H1 (cell line): ENCODE results near the gene PPP1R12B. TPM values are rescaled to one million over a fixed set of nuclear protein-coding genes. Genes with fewer than 3 reads are reported as not detected.

Source experiments
- CTCF ChIA-PET: fragments of 300-600 bp; sonication (Branson Sonifier 250); formaldehyde crosslinking; loops from one replicate; lab custom pipeline; 2021; ENCODE audit not compliant: partially characterized antibody; lab: Charles Lee
- POLR2A ChIA-PET: fragments of 300-600 bp; sonication (Branson Sonifier 250); formaldehyde crosslinking; loops from one replicate; lab custom pipeline; 2021; ENCODE audit warnings: inconsistent platforms; ENCODE audit not compliant: partially characterized antibody; lab: Charles Lee
- DNase-seq, 2 experiments: peaks; one replicate each; pipeline versions ENCODE4 v3.0.0 to v3.0.0-alpha.2; 2010 to 2022; ENCODE audit warnings: low spot score in 2 of 2, low read depth in 1 of 2, mixed read lengths in 1 of 2
- FAIRE-seq: peaks from 2 replicates; lab custom pipeline; 2011; peaks lifted over from hg19 to GRCh38; lab: Jason Lieb, UNC
- H2AFZ ChIP-seq: 2 replicates; pipeline ENCODE4 v1.8.1; 2012; ENCODE audit warnings: low read length, inconsistent platforms
- H2AK5ac ChIP-seq: 2 replicates; pipeline ENCODE4 v1.6.1; 2013; ENCODE audit warnings: low read depth, low read length
- H2BK120ac ChIP-seq: replicated peaks from 2 replicates; pipeline ENCODE3; 2013; ENCODE audit warnings: low read depth, low read length, inconsistent platforms
- H2BK12ac ChIP-seq: 2 replicates; pipeline ENCODE4 v1.6.1; 2013; ENCODE audit warnings: low read depth, low read length
- H2BK15ac ChIP-seq: 2 replicates; pipeline ENCODE4 v1.6.1; 2013; ENCODE audit warnings: low read length
- H2BK20ac ChIP-seq: 2 replicates; pipeline ENCODE4 v1.6.1; 2013; ENCODE audit warnings: low read length
- H2BK5ac ChIP-seq: 2 replicates; pipeline ENCODE4 v1.6.1; 2013; ENCODE audit warnings: low read depth, low read length
- H3K14ac ChIP-seq: 2 replicates; pipeline ENCODE4 v1.6.1; 2013; ENCODE audit warnings: inconsistent platforms; ENCODE audit not compliant: insufficient read length
- H3K18ac ChIP-seq: 2 replicates; pipeline ENCODE4 v1.6.1; 2013; ENCODE audit warnings: low read length; ENCODE audit errors: extremely low read depth
- H3K23ac ChIP-seq: 2 replicates; pipeline ENCODE4 v1.6.1; 2013; ENCODE audit warnings: inconsistent platforms; ENCODE audit not compliant: insufficient read length
- H3K23me2 ChIP-seq: 2 replicates; pipeline ENCODE4 v1.6.1; 2013; ENCODE audit warnings: low read depth, low read length
- H3K27ac ChIP-seq: 2 replicates; pipeline ENCODE4 v1.6.1; 2011; ENCODE audit warnings: low read depth, low read length, inconsistent platforms
- H3K27me3 ChIP-seq, 4 experiments: replicated peaks in 1 of 4; 1 replicate in 1 of 4; 2 replicates in 3 of 4; pipeline versions ENCODE4 v1.6.1 to v1.8.1; 2011 to 2013; ENCODE audit warnings: low read length in 3 of 4, mild to moderate bottlenecking in 3 of 4, inconsistent platforms in 2 of 4, mixed read lengths in 2 of 4, moderate library complexity in 1 of 4; ENCODE audit not compliant: control insufficient read depth in 3 of 4, insufficient read depth in 3 of 4; ENCODE audit errors: extremely low read depth in 1 of 4
- H3K36me3 ChIP-seq, 4 experiments: 2 replicates each; pipeline versions ENCODE4 v1.6.1 to v1.8.1; 2011 to 2013; ENCODE audit warnings: mild to moderate bottlenecking in 4 of 4, low read length in 3 of 4, moderate library complexity in 2 of 4, control low read depth in 1 of 4, inconsistent platforms in 1 of 4; ENCODE audit not compliant: insufficient read depth in 4 of 4, control insufficient read depth in 2 of 4
- H3K4ac ChIP-seq: replicated peaks from 2 replicates; pipeline ENCODE3; 2013; ENCODE audit warnings: low read length, low read depth, mixed read lengths, inconsistent platforms; ENCODE audit not compliant: insufficient read length
- H3K4me1 ChIP-seq, 4 experiments: replicated peaks in 1 of 4; 1 replicate in 1 of 4; 2 replicates in 3 of 4; pipeline versions ENCODE4 v1.6.1 to v1.8.1; 2011 to 2013; ENCODE audit warnings: low read length in 3 of 4, inconsistent platforms in 2 of 4, mixed read lengths in 1 of 4; ENCODE audit not compliant: insufficient read depth in 4 of 4, control insufficient read depth in 3 of 4
- H3K4me2 ChIP-seq, 2 experiments: 2 replicates each; pipeline versions ENCODE4 v1.6.1 to v1.8.1; 2011 to 2013; ENCODE audit warnings: low read depth in 2 of 2, low read length in 2 of 2, control low read depth in 1 of 2, inconsistent platforms in 1 of 2, mild to moderate bottlenecking in 1 of 2; ENCODE audit not compliant: insufficient read depth in 1 of 2
- H3K4me3 ChIP-seq, 4 experiments: fragments of 200-600, 300-600 bp in 1 of 4; sonication (generic), shearing (Covaris generic), sonication (Bioruptor Twin) in 1 of 4; 2 replicates each; pipeline versions ENCODE4 v1.5.1 to v1.8.1; 2011 to 2016; ENCODE audit warnings: low read length in 4 of 4, low read depth in 3 of 4, control low read depth in 2 of 4, inconsistent platforms in 2 of 4, mild to moderate bottlenecking in 2 of 4, mixed read lengths in 1 of 4, moderate library complexity in 1 of 4; ENCODE audit not compliant: insufficient read depth in 2 of 4; ENCODE audit errors: extremely low read depth in 1 of 4
- H3K56ac ChIP-seq: replicated peaks from 2 replicates; pipeline ENCODE3; 2013; ENCODE audit warnings: low read depth, mild to moderate bottlenecking, mixed read lengths, low read length, inconsistent platforms; ENCODE audit not compliant: insufficient read length
- H3K79me1 ChIP-seq: 2 replicates; pipeline ENCODE4 v1.6.1; 2013; ENCODE audit warnings: low read depth, low read length, control low read depth
- H3K79me2 ChIP-seq, 2 experiments: 2 replicates each; pipeline versions ENCODE4 v1.6.1 to v1.8.1; 2012 to 2013; ENCODE audit warnings: low read length in 2 of 2, mild to moderate bottlenecking in 2 of 2, inconsistent platforms in 1 of 2; ENCODE audit not compliant: insufficient read depth in 2 of 2, control insufficient read depth in 1 of 2
- H3K9ac ChIP-seq, 4 experiments: replicated peaks in 1 of 4; 1 replicate in 1 of 4; 2 replicates in 3 of 4; pipeline versions ENCODE4 v1.6.1 to v1.8.1; 2011 to 2013; ENCODE audit warnings: low read depth in 3 of 4, low read length in 3 of 4, control low read depth in 2 of 4, mild to moderate bottlenecking in 2 of 4, moderate library complexity in 2 of 4, inconsistent platforms in 1 of 4; ENCODE audit errors: extremely low read depth in 1 of 4
- H3K9me3 ChIP-seq, 2 experiments: 2 replicates each; pipeline versions ENCODE4 v1.6.1 to v1.8.1; 2012 to 2013; ENCODE audit warnings: mild to moderate bottlenecking in 2 of 2, moderate library complexity in 2 of 2, control low read depth in 1 of 2, inconsistent platforms in 1 of 2, low read depth in 1 of 2, low read length in 1 of 2, mixed read lengths in 1 of 2; ENCODE audit not compliant: insufficient read depth in 2 of 2
- H4K20me1 ChIP-seq, 2 experiments: replicated peaks in 1 of 2; 2 replicates each; pipeline versions ENCODE3 to v1.8.1; 2011 to 2013; ENCODE audit warnings: inconsistent platforms in 2 of 2, low read length in 2 of 2, mild to moderate bottlenecking in 1 of 2; ENCODE audit not compliant: insufficient read depth in 2 of 2, control insufficient read depth in 1 of 2
- H4K5ac ChIP-seq: 2 replicates; pipeline ENCODE4 v1.6.1; 2013; ENCODE audit warnings: low read length, low read depth, mixed read lengths, inconsistent platforms; ENCODE audit not compliant: insufficient read length
- H4K8ac ChIP-seq: 2 replicates; pipeline ENCODE4 v1.8.0; 2013; ENCODE audit warnings: mild to moderate bottlenecking, moderate library complexity, low read length, inconsistent platforms; ENCODE audit not compliant: insufficient read depth; ENCODE audit errors: extremely low read depth
- H4K91ac ChIP-seq: replicated peaks from 2 replicates; pipeline ENCODE3; 2013; ENCODE audit warnings: low read length, mixed read lengths, inconsistent platforms; ENCODE audit not compliant: insufficient read length
- GABPA ChIP-seq: IDR thresholded peaks from 2 replicates; pipeline ENCODE4 v1.6.1; 2011; ENCODE audit warnings: mild to moderate bottlenecking, low read length, moderate library complexity, borderline replicate concordance; ENCODE audit not compliant: insufficient read depth
- SIX5 ChIP-seq: IDR thresholded peaks from 2 replicates; pipeline ENCODE4 v1.6.1; 2011; ENCODE audit warnings: mild to moderate bottlenecking, low read depth, low read length
- WGBS, 2 experiments: shearing (Covaris generic) in 1 of 2; methylation state at CpG; one replicate each; pipeline versions ENCODE4 v1.1.6 to v1.1.7; 2013 to 2015; ENCODE audit warnings: low lambda C conversion rate in 2 of 2, mixed read lengths in 2 of 2, inconsistent platforms in 1 of 2, low coverage in 1 of 2, missing lambda C conversion rate in 1 of 2; ENCODE audit not compliant: insufficient replicate concordance in 2 of 2, insufficient coverage in 1 of 2, insufficient read length in 1 of 2; ENCODE audit errors: extremely low coverage in 1 of 2, missing lambda C conversion rate in 1 of 2; 5-methylcytosine and 5-hydroxymethylcytosine counted together
- polyA plus RNA-seq, 7 experiments: library from polyadenylated mRNA; depleted of rRNA in 3 of 7; stranded (reverse) in 5 of 7; unstranded in 2 of 7; fragments of >200 nt in 5 of 7; fragments of 200-250 nt in 2 of 7; gene quantifications; 1 replicate in 5 of 7; 2 replicates in 1 of 7; 4 replicates in 1 of 7; pipeline versions ENCODE4 v1.2.1 to v1.2.3, GENCODE V29; 2011 to 2013; ENCODE audit warnings: missing spikeins in 2 of 7, mixed read lengths in 2 of 7
- total RNA-seq: library from RNA; stranded (reverse); fragmentation: NEBNext Ultra II Directional; extraction: Animal tissue kit (Norgen Biotek cat#: 25700); gene quantifications from 2 replicates; pipeline ENCODE4 v1.2.1, GENCODE V29; 2021

PPP1R12B gene
- total and polyA plus RNA-seq, 2 of the 8 experiments (the other 6 are each of a cell fraction or from before 2014, with no cell fraction given), result 7.9 to 18.7 TPM

GRCh38 chr1:202471246-202471645 is 122.7 kb downstream of the PPP1R12B start:
- Histone ChIP-seq H2BK120ac (no peak overlapping the region), H4K8ac (no peak overlapping the region), H3K27ac (no peak overlapping the region), H2BK12ac (no peak overlapping the region), H2AK5ac (no peak overlapping the region), H3K36me3 (no peaks in the 10 kb centered on the region), H4K20me1 (no peaks in the 10 kb centered on the region), H3K4me2 (no peak overlapping the region), H3K56ac (no peak overlapping the region), H3K4me3 (no peak overlapping the region), H3K4me1 (no peaks in the 10 kb centered on the region), H2BK20ac (no peak overlapping the region), H2BK5ac (no peak overlapping the region), H3K27me3 (no peaks in the 10 kb centered on the region), H3K23ac (no peak overlapping the region), H3K9me3 (no peaks in the 10 kb centered on the region), H4K91ac (no peak overlapping the region), H3K79me1 (no peaks in the 10 kb centered on the region), H3K23me2 (no peaks in the 10 kb centered on the region), H3K79me2 (no peaks in the 10 kb centered on the region), H3K14ac (no peak overlapping the region), H2BK15ac (no peak overlapping the region), H4K5ac (no peak overlapping the region), H3K9ac (no peak overlapping the region), H3K4ac (no peak overlapping the region), H3K18ac (no peak overlapping the region), H2AFZ (no peak overlapping the region)
- 87% methylated on average over 3 of the region's 3 CpGs; no CpG with 5 or more reads in 1 of the 2 experiments for WGBS, 2 experiments
- no peak for TF ChIP-seq SIX5
- TF ChIP-seq GABPA, result no peak
- no peak for FAIRE-seq
- ChIA-PET CTCF (interaction anchor here (1.2 kb wide), 1 partner anchor 295 kb away, joined by 3 read pairs; no protein-coding TSS in a partner anchor), POLR2A (no interaction called here)
- DNase-seq, result no peak
